Right renal pelvis (tissue), 4 donors: ENCODE measurements around the gene HSFX3. TPM values are rescaled to one million over a fixed set of nuclear protein-coding genes. Genes with fewer than 3 reads are reported as not detected.
"Not testable (repeated sequence)": the region's sequence is repeated elsewhere in the genome, so short reads cannot be mapped to it uniquely, and the experiment has no call there.

ENCODE experiments used
- DNase-seq, 4 donors: peaks; one replicate each; pipeline ENCODE4 v3.0.0-alpha.2; 2013; ENCODE audit warnings: low read depth in 4 of 4, low spot score in 3 of 4, missing footprints in 1 of 4
- polyA plus RNA-seq, 4 donors: library from polyadenylated mRNA; unstranded; fragments of 120-200 nt; gene quantifications; one replicate each; pipeline ENCODE4 v1.2.1, GENCODE V29; 2013; ENCODE audit not compliant: insufficient read length in 4 of 4

Gene HSFX3, protein sequence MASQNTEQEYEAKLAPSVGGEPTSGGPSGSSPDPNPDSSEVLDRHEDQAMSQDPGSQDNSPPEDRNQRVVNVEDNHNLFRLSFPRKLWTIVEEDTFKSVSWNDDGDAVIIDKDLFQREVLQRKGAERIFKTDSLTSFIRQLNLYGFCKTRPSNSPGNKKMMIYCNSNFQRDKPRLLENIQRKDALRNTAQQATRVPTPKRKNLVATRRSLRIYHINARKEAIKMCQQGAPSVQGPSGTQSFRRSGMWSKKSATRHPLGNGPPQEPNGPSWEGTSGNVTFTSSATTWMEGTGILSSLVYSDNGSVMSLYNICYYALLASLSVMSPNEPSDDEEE
- polyA plus RNA-seq: under 1 TPM in 1 of 4 donors, not detected in 3; 0.12 TPM

DNA sequence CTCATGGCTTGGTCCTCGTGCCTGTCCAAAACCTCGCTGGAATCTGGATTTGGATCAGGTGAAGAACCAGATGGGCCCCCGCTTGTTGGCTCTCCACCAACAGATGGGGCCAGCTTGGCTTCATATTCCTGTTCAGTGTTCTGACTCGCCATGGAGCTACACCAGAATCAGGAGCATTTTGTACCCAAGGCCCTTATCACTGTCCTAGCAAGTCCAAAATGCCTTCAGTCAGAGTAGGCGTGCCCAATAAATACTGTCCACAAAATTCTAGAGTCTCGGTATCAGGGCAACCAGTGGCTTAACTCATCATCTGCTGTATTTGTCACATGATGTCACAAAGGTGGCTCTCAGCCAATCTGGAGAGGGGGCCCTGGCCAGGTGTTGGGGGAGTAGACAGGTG, at the start of gene HSFX3:
Gene HSFX3, minus strand, starts transcription at position 224 of the 400 bp plus-strand sequence. Its CDS starts 72 bp downstream, at position 152.
- DNase-seq: not testable (repeated sequence)

DNA sequence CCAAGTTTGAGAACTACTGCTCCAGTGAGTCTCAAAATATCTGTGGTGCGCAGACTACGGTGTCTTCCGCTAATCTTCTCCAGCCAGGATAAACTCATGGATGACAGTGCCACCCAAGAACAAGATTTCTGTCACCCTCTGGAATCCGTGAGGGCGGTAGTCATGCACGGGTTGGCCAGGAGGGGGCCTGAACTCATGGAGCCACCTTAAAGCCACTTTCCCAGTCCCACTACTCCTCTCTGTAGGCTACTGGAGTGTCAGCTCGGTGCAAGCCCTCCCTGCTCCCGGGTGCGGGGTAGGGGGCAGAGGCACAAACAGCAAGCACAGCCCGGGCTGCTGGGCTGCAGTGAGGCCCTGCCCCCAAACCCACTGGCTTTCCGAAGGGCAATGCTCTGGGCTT, 48.9 kb upstream of the HSFX3 start:
- DNase-seq: not testable (repeated sequence)

DNA sequence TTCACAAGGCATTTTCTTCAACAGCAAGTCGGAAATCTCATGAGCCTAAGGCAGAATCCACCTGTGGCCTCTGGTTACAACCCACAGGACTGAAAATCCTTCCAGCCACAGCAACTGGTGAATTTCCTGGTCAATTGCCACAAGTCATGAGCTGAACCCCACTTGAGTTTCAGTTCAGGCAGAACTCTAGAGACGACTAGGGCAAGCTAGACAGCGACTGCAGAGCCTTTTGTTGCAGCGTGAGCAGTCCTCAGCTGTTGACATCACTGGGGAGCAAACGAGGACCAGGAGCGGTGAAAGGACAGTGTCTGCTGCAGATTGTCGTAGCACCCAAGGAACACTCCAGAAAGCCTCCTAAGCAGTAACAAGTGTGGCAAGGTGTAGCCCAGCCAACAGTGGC, 46.2 kb upstream of the HSFX3 start:
- not testable (repeated sequence) for DNase-seq

DNA sequence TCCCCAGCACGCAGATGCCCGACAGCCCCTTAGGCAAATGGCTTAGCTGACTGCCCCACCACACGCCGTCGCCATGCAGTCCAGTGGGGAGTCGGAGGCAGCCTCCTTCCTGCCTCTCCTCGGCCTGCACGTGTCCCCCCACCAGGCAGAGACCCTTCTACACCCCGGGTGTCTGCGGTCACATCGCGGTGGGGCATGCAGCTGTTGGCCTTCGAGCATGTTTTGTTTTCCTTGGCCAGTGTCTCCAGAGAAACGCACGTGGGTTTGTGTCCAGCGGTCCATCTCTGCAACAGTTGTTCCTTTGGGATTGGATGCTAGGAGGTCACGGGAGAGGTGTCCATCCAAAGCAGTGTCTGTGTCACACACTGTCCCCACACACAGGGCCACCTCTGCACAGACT, 45.5 kb upstream of the HSFX3 start, which contains the start of gene HSFX2:
Gene HSFX2, minus strand, starts transcription at position 101 of the 400 bp plus-strand sequence. CDS start 614 bp downstream, outside the sequence.
- not testable (repeated sequence) for DNase-seq

DNA sequence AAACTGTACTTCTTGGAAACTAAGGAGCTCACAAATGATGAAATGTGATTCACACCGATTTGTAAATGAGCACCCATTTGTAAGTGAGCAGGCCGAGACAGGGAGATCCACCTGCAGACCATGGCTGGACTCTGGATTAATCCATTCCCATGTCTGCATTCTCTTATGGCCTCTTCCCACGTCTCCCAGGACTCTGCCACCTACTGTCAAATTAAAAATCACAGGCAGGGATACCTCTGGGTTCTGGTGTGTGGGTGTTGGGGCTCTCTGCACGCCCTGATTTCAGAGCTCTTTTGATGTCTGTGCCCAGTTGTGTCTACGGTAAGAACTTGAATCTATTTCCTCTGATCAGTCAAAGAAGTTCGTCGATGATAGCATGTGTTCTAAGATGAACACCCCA, 41.3 kb upstream of the HSFX3 start:
- DNase-seq: not testable (repeated sequence)

DNA sequence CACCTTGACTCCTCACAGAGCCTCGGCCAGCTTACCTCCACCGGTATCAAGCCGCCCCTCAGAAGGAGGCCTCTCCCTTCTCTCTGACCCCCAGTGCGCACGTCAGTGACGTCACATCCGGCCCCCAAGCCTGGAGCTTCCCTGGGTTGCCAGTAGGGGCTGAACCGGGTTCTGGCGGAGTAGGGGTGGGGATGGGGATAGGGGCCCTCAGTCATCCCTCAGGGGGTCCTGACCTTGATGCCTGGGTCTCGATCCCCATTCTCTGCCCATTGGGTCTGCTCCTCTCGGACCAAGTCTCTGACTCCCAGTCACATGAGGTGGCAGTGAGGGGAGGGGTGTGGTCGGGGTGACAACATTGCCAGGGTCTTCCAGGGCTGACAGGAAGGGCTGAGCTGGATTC, 37.6 kb upstream of the HSFX3 start, which contains the start of gene MAGEA9B:
Gene MAGEA9B, minus strand, starts transcription at position 101 of the 400 bp plus-strand sequence. CDS start 4,280 bp downstream, outside the sequence.
- not testable (repeated sequence) for DNase-seq

DNA sequence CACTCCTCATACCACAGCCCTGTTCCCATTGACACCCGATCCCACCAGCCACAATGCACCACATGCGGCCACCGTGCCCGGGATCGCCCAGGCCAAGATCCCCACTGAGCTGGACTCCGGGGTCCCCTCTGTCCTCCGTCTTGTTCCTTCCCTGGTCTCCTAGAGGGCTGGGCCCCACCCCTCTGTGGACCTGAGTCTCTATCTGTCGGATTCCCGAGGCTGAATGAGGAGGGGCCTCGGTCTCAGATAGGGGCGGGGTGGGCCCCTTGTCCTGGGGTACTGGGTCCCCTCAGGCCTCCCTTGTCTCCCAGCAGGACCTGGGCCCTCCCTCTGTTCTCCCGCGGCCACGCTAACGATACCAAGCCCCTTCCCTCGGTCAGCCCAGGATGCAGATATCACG, 35.9 kb upstream of the HSFX3 start:
- DNase-seq: not testable (repeated sequence)

DNA sequence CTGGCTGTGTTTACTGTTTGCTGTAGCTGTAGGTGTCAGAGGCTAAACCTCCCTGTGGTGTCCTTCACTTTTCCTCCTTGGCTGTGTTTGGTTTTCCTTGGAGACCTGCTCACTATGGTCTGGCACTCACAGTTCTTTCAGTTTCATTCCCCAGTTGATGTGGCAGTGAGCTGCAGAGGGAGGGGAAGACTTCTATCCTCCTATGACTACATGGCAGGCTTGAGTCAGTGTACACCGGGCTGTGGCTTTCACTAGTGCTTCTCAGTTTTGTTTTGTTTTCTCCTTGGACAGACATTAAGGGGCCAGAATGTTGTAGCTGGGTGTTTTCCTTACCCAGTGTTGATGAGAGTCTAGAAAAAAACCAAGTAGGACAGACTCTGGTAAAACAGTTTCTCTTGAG, 23.7 kb upstream of the HSFX3 start:
- DNase-seq: not testable (repeated sequence)

DNA sequence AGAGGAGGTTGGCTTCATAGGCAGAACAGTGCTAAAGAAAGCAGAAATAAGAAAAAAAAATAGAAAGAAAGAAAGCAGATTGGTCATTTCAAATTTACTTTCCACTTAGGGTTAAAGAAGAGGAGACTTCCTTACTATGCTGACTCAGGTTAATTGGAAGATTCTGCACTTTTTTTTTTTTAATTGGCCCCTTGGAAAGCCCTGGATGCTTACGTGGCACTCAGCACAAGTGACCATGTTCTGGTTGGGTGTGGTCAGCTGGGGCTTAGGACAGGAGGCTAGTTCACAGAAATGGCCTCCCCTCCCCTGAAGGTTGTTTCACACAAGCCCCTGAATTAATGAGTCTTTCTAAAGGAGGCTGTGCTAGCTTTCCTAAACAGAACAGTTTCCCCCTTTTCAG, 23.0 kb upstream of the HSFX3 start:
- DNase-seq: no peak

DNA sequence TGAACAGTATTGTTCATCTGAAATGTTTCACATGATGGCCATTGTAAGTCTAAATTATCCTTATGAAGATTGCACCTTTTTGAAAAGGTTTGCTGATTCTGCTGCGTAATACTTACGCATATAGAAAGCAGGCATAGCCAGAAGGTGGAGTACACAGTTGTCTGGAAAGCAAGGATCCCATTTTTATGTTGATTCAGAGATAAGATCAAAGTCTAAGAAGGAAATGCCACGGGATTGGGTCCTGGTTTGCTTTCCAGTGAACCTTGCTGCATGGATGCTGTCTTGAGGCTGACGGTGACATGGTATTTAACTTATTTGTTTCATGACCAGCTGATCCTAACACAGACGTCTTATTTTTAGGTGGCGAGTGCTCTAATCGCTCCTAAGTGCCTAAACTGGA, 22.0 kb upstream of the HSFX3 start:
- no peak for DNase-seq

DNA sequence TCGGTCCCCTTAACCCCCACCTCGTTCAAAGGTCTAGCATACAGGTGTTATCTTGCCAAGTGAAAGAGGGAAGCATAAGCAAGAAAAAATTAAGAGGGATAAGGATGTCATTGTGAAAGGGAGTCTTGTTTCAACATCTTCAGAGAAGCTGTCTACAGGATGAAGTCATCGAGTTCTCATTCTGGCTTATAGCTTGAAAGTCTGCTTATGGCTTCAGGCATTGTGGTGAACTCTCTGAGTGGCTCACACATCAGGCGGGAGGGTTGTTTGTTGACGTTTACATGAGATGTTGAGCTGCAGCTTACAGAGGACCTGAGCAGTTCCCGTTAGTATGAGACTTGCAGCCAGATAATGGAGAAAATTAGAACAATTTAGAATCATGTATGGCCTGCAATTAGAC, 20.9 kb upstream of the HSFX3 start:
- DNase-seq: no peak

DNA sequence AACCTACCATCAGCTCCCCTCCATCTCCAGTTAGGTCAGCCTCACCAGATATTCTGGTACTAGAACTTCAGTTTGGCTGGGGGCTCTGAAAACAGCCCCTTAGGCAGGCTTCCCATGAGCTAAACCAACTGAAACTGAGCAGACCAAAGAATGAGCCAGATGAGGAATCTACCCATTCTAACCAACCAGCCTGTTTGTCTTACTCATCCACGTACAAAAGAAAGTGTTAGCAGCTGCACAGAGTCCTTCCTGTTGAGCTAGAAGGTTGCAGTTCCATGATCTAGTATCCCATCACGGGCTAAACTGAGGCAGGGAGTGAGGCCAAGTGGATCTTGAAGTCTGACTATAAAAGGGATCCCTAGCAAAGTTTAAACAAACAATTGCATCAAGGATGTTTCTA, 20.0 kb upstream of the HSFX3 start:
- DNase-seq: no peak

DNA sequence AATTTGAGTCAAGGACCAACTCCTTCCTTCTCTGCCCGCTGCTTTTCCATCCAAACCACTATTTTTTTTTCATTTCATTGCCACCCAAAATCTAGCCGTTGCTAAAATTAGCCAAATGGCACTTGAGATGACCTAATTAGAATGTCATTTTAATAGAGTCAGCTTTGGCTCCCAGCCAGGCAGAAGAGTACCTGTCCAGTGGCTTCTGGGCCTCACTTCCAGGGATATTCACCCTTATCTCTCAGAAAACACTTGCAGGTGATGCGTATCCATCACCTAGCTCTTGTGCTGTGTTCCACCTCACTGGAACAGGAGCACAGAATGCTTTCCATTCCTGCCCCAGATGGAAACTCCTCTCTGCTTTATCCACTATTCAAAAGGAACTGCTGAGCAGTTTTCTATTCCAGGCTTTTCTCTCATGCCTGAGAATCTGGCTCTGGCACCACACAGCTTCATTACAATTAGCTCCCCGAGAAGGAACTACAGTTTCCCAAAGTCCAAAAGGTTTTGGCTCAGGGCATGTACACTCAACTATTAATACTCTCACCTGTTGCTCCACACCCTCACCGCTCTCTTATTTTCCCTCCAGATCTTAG, 19.1 kb upstream of the HSFX3 start:
- no peak for DNase-seq

DNA sequence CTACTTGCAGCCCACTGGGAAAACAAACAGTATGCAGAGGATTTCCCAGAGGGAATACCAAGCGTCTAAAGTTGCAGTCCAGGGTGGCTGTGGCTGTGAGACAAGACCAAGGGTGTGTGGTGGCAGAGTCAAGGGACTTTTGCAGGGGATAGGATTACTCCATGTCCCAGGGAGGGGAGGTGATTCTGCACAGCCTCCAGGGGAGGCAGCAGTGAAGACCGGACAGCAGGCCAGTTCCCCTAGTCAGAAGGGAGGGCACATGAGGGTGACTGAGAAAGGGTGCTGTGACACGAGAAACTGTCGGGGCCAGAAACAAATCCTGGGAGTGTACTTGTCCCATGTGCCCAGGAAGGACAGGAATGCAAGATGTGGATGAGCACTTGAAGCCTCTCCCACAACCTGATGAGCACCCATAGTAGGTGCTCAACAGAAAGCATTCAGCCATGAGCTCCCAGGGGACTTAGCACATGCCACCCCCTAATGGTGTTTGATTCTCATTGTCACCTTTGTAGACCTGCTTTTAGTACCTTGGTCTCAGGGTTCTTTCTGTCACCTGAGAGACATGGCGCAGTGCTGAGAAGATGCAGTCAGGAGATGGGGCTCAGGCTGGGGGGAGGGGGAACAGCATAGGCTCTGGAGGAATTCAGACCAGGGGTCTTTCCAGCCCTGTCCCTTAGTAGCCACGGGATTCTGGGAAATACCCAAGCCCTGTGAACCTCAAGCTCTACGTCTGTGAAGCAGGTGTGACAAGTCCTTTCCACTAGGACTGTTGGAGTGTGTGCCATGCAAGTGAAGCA, 18.1 kb upstream of the HSFX3 start:
- no peak for DNase-seq

DNA sequence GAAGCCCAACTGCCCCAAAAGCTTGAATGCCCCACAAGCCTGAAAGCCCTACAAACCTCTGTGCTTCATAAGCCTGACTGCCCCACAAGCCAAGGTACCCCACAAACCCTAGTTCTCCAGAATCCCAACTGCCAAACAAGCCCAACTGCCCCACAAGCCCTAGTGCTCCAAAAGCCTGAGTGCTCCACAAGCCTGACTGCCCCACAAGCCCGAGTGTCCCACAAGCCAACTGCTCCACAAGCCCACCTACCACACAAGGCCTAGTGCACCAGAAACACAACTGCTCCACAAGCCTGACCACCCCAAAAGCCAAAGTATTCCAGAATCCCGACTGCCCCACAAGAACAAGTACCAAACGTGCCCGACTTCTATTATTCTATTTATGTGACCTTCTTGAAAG, 13.6 kb upstream of the HSFX3 start:
- DNase-seq: no peak

DNA sequence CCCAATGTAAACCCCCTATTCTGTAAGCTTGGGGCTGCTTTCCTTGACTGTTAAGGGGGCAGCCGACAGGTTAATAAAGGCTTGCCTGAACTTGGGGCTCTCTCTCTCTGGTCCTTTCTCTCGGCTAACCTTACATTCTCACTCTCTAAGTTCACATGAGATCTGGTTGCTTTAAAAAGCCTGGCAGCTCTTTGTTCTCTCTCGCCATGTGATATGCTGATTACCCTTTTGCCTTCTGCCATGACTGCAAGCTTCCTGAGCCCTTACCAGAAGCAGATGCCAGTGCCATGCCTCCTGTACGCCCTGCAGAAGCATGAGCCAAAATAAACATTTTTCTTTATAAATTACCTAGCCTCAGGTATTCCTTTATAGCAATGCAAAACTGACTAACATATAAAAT, 5.5 kb upstream of the HSFX3 start:
- DNase-seq: not testable (repeated sequence)

DNA sequence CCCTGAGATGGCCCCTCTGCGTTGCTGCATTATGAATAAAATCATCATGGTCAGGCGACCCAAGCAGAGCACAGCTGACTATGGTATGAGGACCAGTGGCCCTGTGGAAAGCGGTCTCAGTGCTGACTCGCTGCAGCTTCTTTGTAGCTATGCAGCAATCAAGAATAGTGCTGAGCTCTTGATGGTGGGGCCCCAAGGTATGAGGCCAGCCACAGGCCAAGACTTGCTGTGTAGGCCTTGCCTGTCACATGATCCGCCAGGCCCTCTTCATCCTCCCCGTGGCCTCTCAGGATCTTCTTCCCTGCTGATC, 2.2 kb upstream of the HSFX3 start:
- DNase-seq: not testable (repeated sequence)

DNA sequence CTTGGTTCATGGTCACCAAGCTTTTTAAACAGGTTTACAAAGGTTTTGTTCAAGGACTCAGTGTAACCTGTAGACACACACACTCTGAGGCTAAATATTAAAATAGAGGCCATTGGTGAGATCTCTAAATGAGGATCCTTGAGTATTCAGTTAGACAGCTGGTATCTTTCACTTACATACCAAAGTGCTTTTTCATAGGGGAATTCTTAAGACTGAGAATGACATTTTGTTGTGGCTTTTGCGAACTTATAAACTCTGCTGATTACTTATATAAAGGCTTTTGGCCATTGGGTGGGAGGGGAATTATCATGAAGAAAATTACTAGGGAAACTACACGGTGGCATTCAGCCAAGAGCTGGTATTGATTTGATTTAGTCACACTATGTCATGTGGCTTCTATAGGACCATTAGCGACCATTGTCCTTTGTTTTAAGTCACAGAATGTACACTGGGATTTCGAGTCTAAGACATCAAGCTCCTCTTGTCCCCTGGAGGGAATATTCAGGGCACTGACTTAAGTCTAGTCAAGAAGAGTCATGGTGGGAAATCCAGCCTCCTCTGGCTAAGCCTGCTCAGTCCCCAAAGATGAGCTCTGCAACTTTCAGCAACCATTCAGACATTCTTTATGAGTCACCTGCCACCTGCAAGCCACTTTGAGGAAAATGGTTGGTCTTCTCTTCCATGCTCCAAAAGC, 1.7 kb upstream of the HSFX3 start:
- not testable (repeated sequence) for DNase-seq

DNA sequence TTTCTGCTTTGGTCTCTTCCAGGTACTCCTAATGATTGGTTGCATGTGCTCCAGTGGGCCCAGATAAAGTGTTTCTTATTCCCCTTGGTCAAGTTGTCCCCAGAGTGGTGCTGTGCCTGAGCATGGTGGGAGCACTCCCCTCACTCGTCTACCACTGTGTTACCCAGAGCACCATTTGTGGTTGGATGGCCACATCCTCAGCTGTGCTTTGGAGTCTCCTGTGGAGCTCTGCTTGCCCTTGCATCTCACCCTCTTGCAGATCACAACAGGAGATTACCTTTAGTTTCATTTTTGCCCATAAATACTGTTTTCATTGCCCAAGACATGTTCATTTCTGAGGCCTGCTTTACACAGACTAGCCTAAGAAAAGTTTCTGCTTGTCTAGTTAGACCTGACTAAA, 730 bp upstream of the HSFX3 start:
- not testable (repeated sequence) for DNase-seq

DNA sequence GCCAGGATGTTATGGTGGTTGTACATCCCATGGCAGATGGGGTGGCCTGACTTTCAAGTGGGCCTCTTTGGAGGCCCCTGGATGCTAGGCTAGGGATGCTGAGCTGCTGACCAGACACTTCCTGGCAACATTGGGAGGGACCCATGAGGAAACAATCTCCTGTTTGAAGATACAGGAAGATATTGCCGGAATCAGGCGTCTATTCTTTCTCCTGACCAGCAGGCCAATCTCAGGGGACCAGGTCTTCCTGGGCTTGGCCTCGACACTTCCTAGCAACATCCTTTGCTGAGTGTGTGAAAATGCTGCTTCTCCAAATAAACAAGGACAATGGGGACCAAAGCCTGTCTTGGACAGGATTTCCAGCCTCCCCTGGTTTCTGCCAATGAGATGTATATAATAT, 1.9 kb downstream of the HSFX3 start:
- not testable (repeated sequence) for DNase-seq

DNA sequence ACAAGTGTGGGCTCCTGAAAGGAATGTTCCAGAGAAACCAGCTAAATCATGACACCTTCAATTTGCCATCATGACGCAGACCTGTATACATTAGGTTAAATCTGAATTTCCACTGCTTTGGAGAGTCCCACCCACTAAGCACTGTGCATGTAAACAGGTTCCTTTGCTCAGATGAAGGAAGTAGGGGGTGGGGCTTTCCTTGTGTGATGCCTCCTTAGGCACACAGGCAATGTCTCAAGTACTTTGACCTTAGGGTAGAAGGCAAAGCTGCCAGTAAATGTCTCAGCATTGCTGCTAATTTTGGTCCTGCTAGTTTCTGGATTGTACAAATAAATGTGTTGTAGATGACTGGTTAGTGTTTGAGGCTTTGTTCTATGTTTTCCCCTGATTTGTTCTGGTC, 2.8 kb downstream of the HSFX3 start:
- not testable (repeated sequence) for DNase-seq
